Measurements from ENCODE around the gene RNF31.
"Not testable (repeated sequence)": the region's sequence is repeated elsewhere in the genome, so short reads cannot be mapped to it uniquely, and the experiment has no call there.

DNA sequence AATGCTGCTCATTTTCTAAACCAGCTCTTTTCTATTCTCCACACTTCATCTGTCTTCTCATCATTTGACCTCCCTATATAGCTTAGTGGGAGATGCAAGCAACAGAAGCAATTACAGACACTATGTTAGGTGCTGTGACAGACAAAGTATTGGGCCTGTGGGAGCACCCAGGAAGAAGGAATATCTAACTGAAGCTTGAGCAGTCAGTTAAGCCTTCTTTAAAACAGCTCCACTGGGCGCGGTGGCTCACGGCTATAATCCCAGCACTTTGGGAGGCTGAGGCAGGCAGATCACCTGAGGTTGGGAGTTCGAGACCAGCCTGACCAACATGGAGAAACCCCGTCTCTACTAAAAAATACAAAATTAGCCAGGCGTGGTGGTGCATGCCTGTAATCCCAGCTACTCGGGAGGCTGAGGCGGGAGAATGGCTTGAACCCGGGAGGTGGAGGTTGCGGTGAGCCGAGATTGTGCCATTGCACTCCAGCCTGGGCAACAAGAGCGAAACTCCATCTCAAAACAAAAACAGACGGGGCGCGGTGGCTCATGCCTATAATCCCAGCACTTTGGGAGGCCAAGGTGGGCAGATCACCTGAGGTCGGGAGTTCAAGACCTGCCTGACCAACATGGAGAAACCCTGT is 56.1 kb downstream of the RNF31 start:
- TF ChIP-seq POLR2AphosphoS5 (IDR thresholded peaks at IDR 0.05; ENCODE audit: low read depth, low read length); CTCF (IDR thresholded peaks at IDR 0.05); REST (IDR thresholded peaks at IDR 0.05; ENCODE audit: insufficient read depth in 1 of 2, low read depth in 2 of 2, low read length in 1 of 2); SIN3A (IDR thresholded peaks at IDR 0.05; ENCODE audit: borderline replicate concordance, insufficient read depth, low read depth, low read length); TCF7L2 (IDR thresholded peaks at IDR 0.05; ENCODE audit: low read depth, low read length): not testable (repeated sequence)
